ENCODE data around the gene ZNF555.

Gene ZNF555

GRCh38 chr19:2846180-2846894 lies 5.1 kb downstream of the ZNF555 start:
- TF ChIP-seq CTCF (IDR thresholded peaks at IDR 0.05): no peak

- no peak for TF ChIP-seq CTCF (IDR thresholded peaks at IDR 0.05)
Measured at GRCh38 chr19:2847507-2847906, 6.2 kb downstream of the ZNF555 start.

GRCh38 chr19:2848616-2849015 lies 7.3 kb downstream of the ZNF555 start:
- TF ChIP-seq CTCF (IDR thresholded peaks at IDR 0.05): no peak

GRCh38 chr19:2850256-2850925 lies 9.1 kb downstream of the ZNF555 start:
- TF ChIP-seq CTCF (IDR thresholded peaks at IDR 0.05): no peak

- TF ChIP-seq CTCF (IDR thresholded peaks at IDR 0.05): no peak
Measured at GRCh38 chr19:2852598-2852997, 11.3 kb downstream of the ZNF555 start.

GRCh38 chr19:2853015-2853606 lies 11.8 kb downstream of the ZNF555 start:
- no peak for TF ChIP-seq CTCF (IDR thresholded peaks at IDR 0.05)

- TF ChIP-seq CTCF (IDR thresholded peaks at IDR 0.05): no peak
Measured at GRCh38 chr19:2854849-2855248, 13.6 kb downstream of the ZNF555 start.
